Mesenteric fat pad (tissue), 1 donor: ENCODE data around the gene CRYL1. TPM values are rescaled to one million over a fixed set of nuclear protein-coding genes. Genes with fewer than 3 reads are reported as not detected.
"Not testable (repeated sequence)": the region's sequence is repeated elsewhere in the genome, so short reads cannot be mapped to it uniquely, and the experiment has no call there.

Experiments used
- DNase-seq: peaks from one replicate; pipeline ENCODE4 v3.0.0-alpha.2; 2020; ENCODE audit warnings: low spot score
- total RNA-seq: library from RNA; stranded (reverse); fragmentation: NEBNext Ultra II Directional; extraction: Animal tissue kit (Norgen Biotek cat#: 25700); gene quantifications from one replicate; pipeline ENCODE4 v1.2.1, GENCODE V29; 2021
- donor health status: DM: yes; HTN: yes; CAD: no.

Gene CRYL1
- total RNA-seq, 1 donor from 2014 or later: 31.0 TPM

- no peak for DNase-seq
Observed at GRCh38 chr13:20461481-20461859, 64.2 kb downstream of the CRYL1 start.

GRCh38 chr13:20460761-20461160 is 64.9 kb downstream of the CRYL1 start:
- no peak for DNase-seq

GRCh38 chr13:20457670-20458069 is 68.0 kb downstream of the CRYL1 start:
- DNase-seq: no peak

GRCh38 chr13:20456737-20457136 is 68.9 kb downstream of the CRYL1 start:
- DNase-seq: no peak

- DNase-seq: no peak
Observed at GRCh38 chr13:20451397-20451796, 74.3 kb downstream of the CRYL1 start.

- DNase-seq: no peak
Observed at GRCh38 chr13:20448470-20448869, 77.2 kb downstream of the CRYL1 start.

GRCh38 chr13:20446900-20447299 is 78.8 kb downstream of the CRYL1 start:
- DNase-seq: no peak

- DNase-seq: no peak
Observed at GRCh38 chr13:20446405-20446804, 79.3 kb downstream of the CRYL1 start.

GRCh38 chr13:20442798-20443381 is 82.8 kb downstream of the CRYL1 start:
- no peak for DNase-seq

GRCh38 chr13:20442375-20442774 is 83.3 kb downstream of the CRYL1 start:
- DNase-seq: no peak

GRCh38 chr13:20441879-20442278 is 83.8 kb downstream of the CRYL1 start:
- no peak for DNase-seq

GRCh38 chr13:20441056-20441455 is 84.6 kb downstream of the CRYL1 start:
- no peak for DNase-seq

GRCh38 chr13:20439261-20439660 is 86.4 kb downstream of the CRYL1 start:
- no peak for DNase-seq

GRCh38 chr13:20438801-20439200 is 86.9 kb downstream of the CRYL1 start:
- DNase-seq: no peak

- DNase-seq: no peak
Observed at GRCh38 chr13:20436505-20436904, 89.2 kb downstream of the CRYL1 start.

GRCh38 chr13:20435616-20436368 is 89.9 kb downstream of the CRYL1 start:
- DNase-seq: no peak

GRCh38 chr13:20434210-20434609 is 91.4 kb downstream of the CRYL1 start:
- DNase-seq: not testable (repeated sequence)

GRCh38 chr13:20431687-20432384 is 93.8 kb downstream of the CRYL1 start:
- no peak for DNase-seq

GRCh38 chr13:20431080-20431479 is 94.6 kb downstream of the CRYL1 start:
- no peak for DNase-seq

GRCh38 chr13:20430296-20430695 is 95.4 kb downstream of the CRYL1 start:
- DNase-seq: no peak

GRCh38 chr13:20429682-20430081 is 96.0 kb downstream of the CRYL1 start:
- DNase-seq: no peak
